Heart left ventricle (tissue), 16 donors: ENCODE data around the gene TAGLN2. TPM values are rescaled to one million over a fixed set of nuclear protein-coding genes. Genes with fewer than 3 reads are reported as not detected.
A peak's percentile ranks its signal among the peaks of the same experiment; 100 is the strongest.

Source experiments
- ATAC-seq, 4 donors: fragments of 200-7000 bp; cut with Tn5 transposase; one replicate each; pipeline ENCODE4 v1.9.1; 2020 to 2022; ENCODE audit warnings: moderate library complexity in 4 of 4, mild to moderate bottlenecking in 3 of 4, moderate number of reproducible peaks in 1 of 4
- DNase-seq, 5 donors: peaks; one replicate each; pipeline ENCODE4 v3.0.0-alpha.2; 2020
- H3K27ac ChIP-seq, 12 donors: fragments of 200-600 bp; sonication (generic) in 4 of 12; one replicate each; pipeline versions ENCODE4 v1.5.0 to v1.8.0; 2016 to 2022; ENCODE audit warnings: mild to moderate bottlenecking in 2 of 12
- H3K27me3 ChIP-seq, 9 donors: fragments of 200-600 bp; sonication (generic) in 2 of 9; one replicate each; pipeline versions ENCODE4 v1.5.1 to v1.8.0; 2016 to 2022; ENCODE audit warnings: mild to moderate bottlenecking in 3 of 9
- H3K36me3 ChIP-seq, 9 donors: fragments of 200-600 bp; sonication (generic) in 2 of 9; one replicate each; pipeline versions ENCODE4 v1.5.0 to v1.8.0; 2018 to 2022; ENCODE audit warnings: mild to moderate bottlenecking in 2 of 9
- H3K4me1 ChIP-seq, 12 donors: fragments of 200-600 bp; sonication (generic) in 4 of 12; one replicate each; pipeline versions ENCODE4 v1.5.0 to v1.8.0; 2016 to 2022; ENCODE audit warnings: mild to moderate bottlenecking in 3 of 12
- H3K4me3 ChIP-seq, 12 donors: fragments of 200-600 bp; sonication (generic) in 4 of 12; one replicate each; pipeline versions ENCODE4 v1.5.0 to v1.8.0; 2017 to 2022; ENCODE audit warnings: mild to moderate bottlenecking in 9 of 12, moderate library complexity in 4 of 12
- H3K9me3 ChIP-seq, 12 donors: fragments of 200-600 bp; sonication (generic) in 4 of 12; one replicate each; pipeline versions ENCODE4 v1.5.0 to v1.8.0; 2016 to 2022; ENCODE audit warnings: mild to moderate bottlenecking in 1 of 12
- POLR2A ChIP-seq, 2 donors: fragments of 450-650 bp; IDR thresholded peaks; one replicate each; pipeline ENCODE4 v1.6.1; 2017; ENCODE audit warnings: antibody characterized with exemption in 2 of 2, mild to moderate bottlenecking in 2 of 2, moderate library complexity in 2 of 2
- WGBS, 4 donors: extraction: QIAGEN DNeasy Blood & Tissue Kit in 2 of 4; methylation state at CpG; one replicate each; pipeline versions ENCODE4 v1.1.5 to v1.1.7; 2013 to 2018; 5-methylcytosine and 5-hydroxymethylcytosine counted together
- intact Hi-C, 10 donors: fragments of 100-400 bp; cut with DNase I; formaldehyde crosslinking; loops; one replicate each; pipeline versions ENCODE4 v1.11.1 to v1.14.2; 2022
- polyA plus RNA-seq, 2 donors: library from polyadenylated mRNA; stranded (reverse); fragments of 200-250 nt; gene quantifications; one replicate each; pipeline ENCODE4 v1.2.3, GENCODE V29; 2013
- total RNA-seq, 9 donors: library from RNA; depleted of rRNA in 2 of 9; stranded (reverse); fragments of >200 nt in 2 of 9; fragmentation: NEBNext Ultra II Directional in 3 of 9; extraction: Animal tissue kit (Norgen Biotek cat#: 25700) in 3 of 9; gene quantifications; one replicate each; pipeline versions ENCODE4 v1.1.0 to v1.2.4, GENCODE V29; 2016 to 2023
- TF ChIP-seq, protein P1 (sequence below), 12 donors: fragments of 200-600 bp; sonication (generic) in 4 of 12; IDR thresholded peaks; one replicate each; pipeline versions ENCODE4 v1.5.0 to v1.8.0; 2018 to 2022; ENCODE audit warnings: antibody characterized with exemption in 12 of 12, mild to moderate bottlenecking in 5 of 12
- donor health status: ischemic (EF 13 %, LVEDD 7.1; RV severe dilation, severe dysfunction).
- donor health status: healthy with polysubstance abuse.
- donor health status: DM: no; HTN: yes; CAD: no.
- donor health status: DM: no; HTN: no; CAD: no.
- donor health status: ischemic (EF 25% LVEDD 6.9; RV normal size, moderate dysfunction).
- donor health status: ischemic (EF 25% LVEDD 5.7; RV mildly dilated, moderate dysfunction).
- donor health status: healthy.
- donor health status: DM: yes; HTN: yes; CAD: no.
- donor health status: ischemic (EF 35%, LVEDD 5.7; RV mildly dilated, moderate dysfunction).
- donor health status: nonischemic (EF 11% LVEDD 7.7; RV severe dilation, severe dysfunction).
- donor health status: DM: yes; HTN: yes; CAD: no.
- donor health status: PGD.
- donor health status: ischemic (EF 29% LVEDD 5.4; RV normal size, mild dysfunction).
- donor health status: nonischemic (EF 23%, LVEDD 6.1; RV moderate dilation, normal function).

The TAGLN2 gene
- total and polyA plus RNA-seq, 11 donors, result 84.3 to 246 (median 131) TPM

DNA sequence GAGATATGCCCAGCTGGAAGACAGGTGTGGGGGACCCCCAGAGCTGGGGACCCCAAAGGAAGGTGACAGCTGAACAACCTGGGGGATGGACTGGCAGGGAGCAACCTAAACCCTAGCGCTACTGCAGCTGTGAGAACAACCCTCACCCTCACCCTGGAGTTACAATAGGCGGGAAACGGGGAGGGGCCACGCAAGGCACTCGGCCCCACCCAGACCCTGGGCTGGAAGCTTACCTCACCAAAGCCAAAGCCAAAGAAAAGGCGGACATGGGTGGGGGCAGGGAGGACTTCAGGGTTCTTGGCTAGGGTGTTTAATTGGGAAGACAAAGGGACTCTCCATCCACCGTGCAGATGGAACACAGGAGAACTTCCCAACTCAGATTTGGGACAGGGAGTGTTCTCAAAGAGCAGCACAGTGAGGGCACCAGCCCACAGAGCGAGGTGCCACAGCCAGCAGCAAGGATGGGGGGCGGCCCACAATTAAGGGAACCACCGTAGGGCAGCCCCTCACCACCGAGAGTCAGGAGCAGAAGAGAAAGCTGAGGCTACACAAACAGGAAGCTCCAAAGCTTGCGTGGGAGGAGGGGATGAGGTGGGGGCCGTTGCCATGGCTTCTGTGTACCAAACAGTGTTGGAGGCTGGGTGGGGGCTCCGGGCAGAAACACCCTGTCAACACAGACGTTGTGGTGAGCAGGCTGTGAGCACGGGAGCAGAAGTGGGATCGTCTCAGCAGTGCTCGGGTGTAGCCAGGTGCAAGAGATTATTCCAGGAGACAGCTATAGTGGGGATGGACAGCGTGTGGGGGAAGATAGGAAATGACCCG lies 1.9 kb downstream of the TAGLN2 start:
- peak in 1 of 2 donors; percentile 76 for TF ChIP-seq POLR2A (IDR thresholded peaks at IDR 0.05)
- TF ChIP-seq, protein P1, sequence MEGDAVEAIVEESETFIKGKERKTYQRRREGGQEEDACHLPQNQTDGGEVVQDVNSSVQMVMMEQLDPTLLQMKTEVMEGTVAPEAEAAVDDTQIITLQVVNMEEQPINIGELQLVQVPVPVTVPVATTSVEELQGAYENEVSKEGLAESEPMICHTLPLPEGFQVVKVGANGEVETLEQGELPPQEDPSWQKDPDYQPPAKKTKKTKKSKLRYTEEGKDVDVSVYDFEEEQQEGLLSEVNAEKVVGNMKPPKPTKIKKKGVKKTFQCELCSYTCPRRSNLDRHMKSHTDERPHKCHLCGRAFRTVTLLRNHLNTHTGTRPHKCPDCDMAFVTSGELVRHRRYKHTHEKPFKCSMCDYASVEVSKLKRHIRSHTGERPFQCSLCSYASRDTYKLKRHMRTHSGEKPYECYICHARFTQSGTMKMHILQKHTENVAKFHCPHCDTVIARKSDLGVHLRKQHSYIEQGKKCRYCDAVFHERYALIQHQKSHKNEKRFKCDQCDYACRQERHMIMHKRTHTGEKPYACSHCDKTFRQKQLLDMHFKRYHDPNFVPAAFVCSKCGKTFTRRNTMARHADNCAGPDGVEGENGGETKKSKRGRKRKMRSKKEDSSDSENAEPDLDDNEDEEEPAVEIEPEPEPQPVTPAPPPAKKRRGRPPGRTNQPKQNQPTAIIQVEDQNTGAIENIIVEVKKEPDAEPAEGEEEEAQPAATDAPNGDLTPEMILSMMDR (IDR thresholded peaks at IDR 0.05), result no peak
- Histone ChIP-seq H3K4me3 (peak overlapping the region; percentile 64 to 99 (median 84)), H3K36me3 (peaks cover 0 to 32% (median 26%) of the 10 kb centered on the region in 9 donors), H3K27me3 (no peaks in the 10 kb centered on the region), H3K9me3 (no peaks in the 10 kb centered on the region), H3K27ac (peak overlapping the region; percentile 86 to 100 (median 97)), H3K4me1 (peaks cover 0 to 60% (median 49%) of the 10 kb centered on the region in 12 donors)
- DNase-seq, result peak; percentile 89 to 93 (median 92)
- WGBS, 4 donors, result 18 to 28% (median 26%) methylated on average over 20 of the region's 20 CpGs
- ATAC-seq, result peak; percentile 54 to 76 (median 64)
- intact Hi-C loops, result loop anchor here in 7 of 10 donors (2.0 to 10.0 kb wide), 4 partner anchors 33 to 909 kb away; no protein-coding TSS in a partner anchor

DNA sequence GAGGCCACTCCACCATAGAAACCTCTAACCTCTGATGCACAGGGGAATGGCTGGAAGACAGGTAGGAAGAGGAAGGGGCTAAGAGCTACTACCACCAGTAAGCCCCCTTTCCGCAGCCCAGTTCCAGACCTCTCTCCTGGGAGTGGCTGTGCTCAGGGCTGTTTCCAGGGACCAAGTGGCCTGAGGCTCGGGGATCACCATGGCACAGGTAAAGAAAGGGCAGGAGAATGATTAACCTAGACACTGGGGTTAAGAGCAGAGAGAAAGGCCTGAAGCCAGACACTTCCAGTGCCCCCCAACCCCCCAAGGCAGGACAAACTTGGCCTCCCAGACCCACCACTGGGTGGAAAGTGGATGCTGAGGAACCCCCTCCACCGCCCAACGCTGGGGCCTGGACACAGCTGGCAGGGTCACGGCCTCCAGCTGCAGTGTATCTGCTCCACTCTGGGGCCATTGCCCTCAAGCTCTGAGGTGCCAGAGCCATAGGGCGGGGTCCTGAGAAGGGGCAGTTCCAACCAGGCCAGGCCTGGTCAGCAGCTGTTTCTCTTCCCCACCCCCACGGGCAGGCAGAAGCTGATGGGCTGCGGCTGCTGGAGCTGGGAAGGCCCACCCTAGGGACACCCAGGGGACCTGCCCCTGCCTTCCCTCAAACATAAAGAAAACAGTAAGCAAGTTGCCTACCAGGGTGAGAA lies 2.6 kb downstream of the TAGLN2 start:
- Histone ChIP-seq H3K27ac (peak overlapping the region; percentile 86 to 100 (median 97)), H3K4me1 (peaks cover 0 to 67% (median 53%) of the 10 kb centered on the region in 12 donors), H3K36me3 (peaks cover 0 to 39% (median 34%) of the 10 kb centered on the region in 9 donors), H3K9me3 (no peaks in the 10 kb centered on the region), H3K4me3 (peak overlapping the region; percentile 11 to 99 (median 84)), H3K27me3 (no peaks in the 10 kb centered on the region)
- DNase-seq (peak; percentile 78 to 92 (median 83)), ATAC-seq (peak; percentile 3 to 20 (median 16))
- WGBS, 4 donors, result 27 to 46% (median 41%) methylated on average over 5 to 8 of the region's 8 CpGs
- intact Hi-C loops, result loop anchor here in 5 of 10 donors (2.0 to 10.0 kb wide), 3 partner anchors 68 to 908 kb away; no protein-coding TSS in a partner anchor
- TF ChIP-seq, protein P1 (IDR thresholded peaks at IDR 0.05), result no peak
- TF ChIP-seq POLR2A (IDR thresholded peaks at IDR 0.05), result no peak

DNA sequence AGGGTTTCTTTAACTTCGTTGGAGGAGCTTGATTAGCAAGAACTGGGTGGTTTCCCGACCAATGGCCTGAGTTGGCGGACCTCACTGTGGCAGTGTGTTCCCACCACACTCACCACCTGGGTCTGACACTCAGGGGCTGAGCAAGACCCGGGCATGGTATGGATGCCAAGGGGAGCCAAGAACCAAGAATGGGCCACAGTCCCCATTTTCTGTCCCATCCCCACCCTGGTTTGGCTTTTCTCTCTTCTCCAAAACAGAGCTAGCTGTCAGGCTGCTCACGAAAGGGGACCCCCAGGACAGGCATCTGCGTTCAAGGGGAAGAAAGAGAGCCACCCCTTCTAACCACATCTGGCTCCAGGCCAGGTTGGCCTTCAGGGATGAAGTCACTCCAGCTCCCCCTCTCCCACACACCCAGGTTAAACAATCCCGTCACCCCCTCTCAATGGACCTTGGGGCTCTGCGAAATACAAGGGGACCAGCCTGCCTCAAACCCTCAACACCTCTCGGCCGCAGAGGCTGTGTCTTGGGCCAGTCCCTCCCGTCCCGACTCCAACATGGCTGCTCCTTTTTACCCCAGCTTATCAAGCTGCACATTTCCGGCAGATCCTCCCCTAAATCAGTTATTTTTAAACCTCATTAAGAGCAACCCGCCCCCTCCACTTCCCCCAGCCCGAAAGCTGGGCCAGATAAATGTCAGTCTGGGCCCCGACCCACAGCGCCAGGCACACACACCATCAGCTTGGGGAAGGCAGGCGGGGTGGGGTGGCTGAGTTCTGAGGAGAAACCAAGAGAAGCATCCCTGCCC lies 3.4 kb downstream of the TAGLN2 start:
- no peak for TF ChIP-seq POLR2A (IDR thresholded peaks at IDR 0.05)
- TF ChIP-seq, protein P1 (IDR thresholded peaks at IDR 0.05), result no peak
- intact Hi-C loops, result loop anchor here in 5 of 10 donors (2.0 to 10.0 kb wide), 3 partner anchors 67 to 907 kb away; no protein-coding TSS in a partner anchor
- H3K27ac ChIP-seq, result peak overlapping the region; percentile 86 to 100 (median 97)
- 36 to 53% (median 40%) methylated on average over 18 of the region's 18 CpGs for WGBS, 4 donors
- H3K4me3 ChIP-seq, result peak overlapping the region; percentile 11 to 99 (median 84)
- DNase-seq, result peak in 4 of 5 donors; percentile 38 to 69 (median 54)
- no peak for ATAC-seq
- H3K9me3 ChIP-seq, result no peaks in the 10 kb centered on the region
- no peaks in the 10 kb centered on the region for H3K27me3 ChIP-seq
- peaks cover 0 to 46% (median 40%) of the 10 kb centered on the region in 9 donors for H3K36me3 ChIP-seq
- peaks cover under 1 to 74% (median 56%) of the 10 kb centered on the region in 12 donors for H3K4me1 ChIP-seq
